OCI-LY7 (cell line): Measurements from ENCODE around the gene TNN. TPM values are rescaled to one million over a fixed set of nuclear protein-coding genes. Genes with fewer than 3 reads are reported as not detected.

ENCODE experiments used
- BruUV-seq: library from RNA; stranded (reverse); fragments of 400-500 nt; replicated peaks from 2 replicates; lab custom pipeline; 2021; lab: Mats Ljungman, UMichigan
- CTCF ChIA-PET: fragments of 300-600 bp; sonication (Branson Sonifier 250); formaldehyde crosslinking; loops from one replicate; lab custom pipeline; 2022; ENCODE audit warnings: antibody characterized with exemption; ENCODE audit not compliant: unreplicated experiment; lab: Charles Lee
- POLR2A ChIA-PET: fragments of 300-600 bp; sonication (Branson Sonifier 250); formaldehyde crosslinking; loops from one replicate; lab custom pipeline; 2022; ENCODE audit warnings: antibody characterized with exemption; lab: Charles Lee
- DNase-seq: peaks from one replicate; pipeline ENCODE4 v3.0.0-alpha.2; 2015; ENCODE audit warnings: low spot score
- H2AFZ ChIP-seq: fragments of 200-600 bp; sonication (generic), shearing (Covaris generic); 2 replicates; pipeline ENCODE4 v1.6.1; 2014; ENCODE audit warnings: mild to moderate bottlenecking, antibody characterized with exemption, low read length, moderate library complexity
- H3K27ac ChIP-seq: fragments of 200-600 bp; sonication (generic); 2 replicates; pipeline ENCODE4 v1.5.1; 2014; ENCODE audit warnings: mixed run types, low read depth, mild to moderate bottlenecking, moderate library complexity, low read length, inconsistent platforms; ENCODE audit not compliant: poor library complexity, severe bottlenecking
- H3K36me3 ChIP-seq: fragments of 200-600 bp; sonication (generic); 2 replicates; pipeline ENCODE4 v1.6.1; 2014; ENCODE audit warnings: mild to moderate bottlenecking, antibody characterized with exemption, low read length, moderate library complexity, mixed read lengths; ENCODE audit not compliant: insufficient read depth
- H3K4me1 ChIP-seq: fragments of 200-600 bp; sonication (generic); 2 replicates; pipeline ENCODE4 v1.5.1; 2014; ENCODE audit warnings: mild to moderate bottlenecking, low read length; ENCODE audit not compliant: insufficient read depth, poor library complexity, severe bottlenecking
- H3K4me2 ChIP-seq: fragments of 200-600 bp; sonication (generic); 2 replicates; pipeline ENCODE4 v1.6.1; 2014; ENCODE audit warnings: mild to moderate bottlenecking, low read length
- H3K4me3 ChIP-seq: fragments of 200-600 bp; sonication (generic); 2 replicates; pipeline ENCODE4 v1.5.1; 2014; ENCODE audit warnings: mild to moderate bottlenecking, low read depth, low read length; ENCODE audit not compliant: poor library complexity, severe bottlenecking
- H3K79me2 ChIP-seq: fragments of 200-600 bp; sonication (generic); 2 replicates; pipeline ENCODE4 v1.6.1; 2016; ENCODE audit warnings: low read depth, mild to moderate bottlenecking, low read length, moderate library complexity, mixed read lengths; ENCODE audit not compliant: insufficient read depth
- H3K9me2 ChIP-seq: fragments of 200-600 bp; sonication (generic); 2 replicates; pipeline ENCODE4 v1.6.1; 2016; ENCODE audit warnings: mild to moderate bottlenecking, low read length, mixed read lengths; ENCODE audit not compliant: insufficient read depth
- H3K9me3 ChIP-seq: fragments of 200-600 bp; sonication (generic); 2 replicates; pipeline ENCODE4 v1.6.1; 2014; ENCODE audit warnings: mild to moderate bottlenecking, mixed run types, low read length, mixed read lengths
- H4K20me1 ChIP-seq: fragments of 200-600 bp; sonication (generic); 2 replicates; pipeline ENCODE4 v1.6.1; 2014; ENCODE audit warnings: mild to moderate bottlenecking, antibody characterized with exemption, low read length, moderate library complexity, mixed read lengths; ENCODE audit not compliant: insufficient read depth
- CTCF ChIP-seq: fragments of 200-600 bp; sonication (generic); conservative IDR thresholded peaks from 2 replicates; pipeline ENCODE4 v1.5.1; 2014; ENCODE audit warnings: mild to moderate bottlenecking, antibody characterized with exemption, low read length, moderate library complexity, mixed read lengths
- EZH2phosphoT487 ChIP-seq: fragments of 200-600 bp; sonication (generic); IDR thresholded peaks from 2 replicates; pipeline ENCODE4 v1.6.1; 2018; ENCODE audit warnings: low read depth, borderline replicate concordance, mild to moderate bottlenecking, mixed run types, antibody characterized with exemption, low read length, moderate library complexity, mixed read lengths
- intact Hi-C: fragments of 100-400 bp; cut with micrococcal nuclease; formaldehyde crosslinking; loops from one replicate; pipeline ENCODE4 v1.10.0; 2022; ENCODE audit not compliant: unreplicated experiment
- total RNA-seq, 2 experiments: library from RNA; depleted of rRNA in 1 of 2; stranded (reverse); fragments of >200 nt in 1 of 2; shearing (Covaris generic) in 1 of 2; gene quantifications; 2 replicates each; pipeline ENCODE4 v1.2.3, GENCODE V29; 2014 to 2022

The TNN gene
- total RNA-seq, 2 experiments from 2014 or later = not detected

- Histone ChIP-seq H3K9me3 (no peaks in the 10 kb centered on the region), H3K79me2 (peaks cover 7% of the 10 kb centered on the region; the same call in 1 of the 2 replicates), H4K20me1 (no peaks in the 10 kb centered on the region), H2AFZ (no peak overlapping the region), H3K4me3 (no peak overlapping the region), H3K9me2 (no peaks in the 10 kb centered on the region), H3K4me2 (no peak overlapping the region), H3K27ac (no peak overlapping the region), H3K4me1 (no peaks in the 10 kb centered on the region), H3K36me3 (peaks cover 100% of the 10 kb centered on the region)
- no peak for TF ChIP-seq EZH2phosphoT487
- no peak for TF ChIP-seq CTCF
- intact Hi-C loops = no loop called here
- ChIA-PET POLR2A (interaction anchor here (0.6 to 1.3 kb wide), 3 partner anchors 9 to 44 kb away, joined by 3 to 6 read pairs (median 4); no protein-coding TSS in a partner anchor), CTCF (no interaction called here)
- no TSS peak for BruUV-seq
- DNase-seq = no peak
These were observed 97.1 kb downstream of the TNN start for GRCh38 chr1:175164751-175165150.

GRCh38 chr1:175166746-175167145 lies 99.1 kb downstream of the TNN start:
- Histone ChIP-seq H3K79me2 (peaks cover 20% of the 10 kb centered on the region; the same call in 1 of the 2 replicates), H2AFZ (no peak overlapping the region), H3K9me2 (no peaks in the 10 kb centered on the region), H3K36me3 (peaks cover 100% of the 10 kb centered on the region), H4K20me1 (no peaks in the 10 kb centered on the region), H3K4me3 (no peak overlapping the region), H3K4me2 (no peak overlapping the region), H3K4me1 (no peaks in the 10 kb centered on the region), H3K27ac (no peak overlapping the region), H3K9me3 (no peaks in the 10 kb centered on the region)
- POLR2A ChIA-PET = no interaction called here
- CTCF ChIA-PET = no interaction called here
- no peak for TF ChIP-seq CTCF
- TF ChIP-seq EZH2phosphoT487 = no peak
- DNase-seq = no peak
- BruUV-seq = no TSS peak
- intact Hi-C loops = no loop called here

GRCh38 chr1:175167861-175168260 lies 100.2 kb downstream of the TNN start:
- DNase-seq = no peak
- CTCF ChIA-PET = no interaction called here
- POLR2A ChIA-PET = interaction anchor here (0.7 kb wide), 1 partner anchor 897 kb away, joined by 3 read pairs; no protein-coding TSS in a partner anchor
- Histone ChIP-seq H3K4me1 (peaks cover 7% of the 10 kb centered on the region), H3K4me2 (no peak overlapping the region), H3K27ac (no peak overlapping the region), H3K4me3 (no peak overlapping the region), H3K79me2 (peaks cover 31% of the 10 kb centered on the region; the same call in 1 of the 2 replicates), H3K9me3 (no peaks in the 10 kb centered on the region), H3K9me2 (no peaks in the 10 kb centered on the region), H2AFZ (no peak overlapping the region), H3K36me3 (peaks cover 100% of the 10 kb centered on the region), H4K20me1 (no peaks in the 10 kb centered on the region)
- intact Hi-C loops = no loop called here
- TF ChIP-seq EZH2phosphoT487 (no peak), CTCF (no peak)
- BruUV-seq = no TSS peak
